ENCODE results near the gene PRKCA. TPM values are rescaled to one million over a fixed set of nuclear protein-coding genes. Genes with fewer than 3 reads are reported as not detected.

PRKCA gene
- total RNA-seq, 1 experiment from 2014 or later, result 29.5 TPM

- Mint-ChIP-seq H3K27me3 (ENCODE audit: low read depth) (no peaks in the 10 kb centered on the region), H3K9me3 (peaks cover 5% of the 10 kb centered on the region), H3K27ac (no peak overlapping the region), H3K4me1 (peaks cover 15% of the 10 kb centered on the region), H3K36me3 (peaks cover 4% of the 10 kb centered on the region; the same call in 1 of the 2 replicates), H3K4me3 (no peak overlapping the region)
- CTCF ChIA-PET, result no interaction called here
- POLR2A ChIA-PET, result no interaction called here
- DNase-seq (ENCODE audit: low spot score) (no peak), ATAC-seq (no peak)
- TF ChIP-seq CTCF (IDR thresholded peaks at IDR 0.05) (no peak), NFATC4 (CRISPR knock-in tag; IDR thresholded peaks at IDR 0.05) (no peak), AFF4 (CRISPR knock-in tag; IDR thresholded peaks at IDR 0.05; ENCODE audit: borderline replicate concordance) (no peak), IRF1 (CRISPR knock-in tag; IDR thresholded peaks at IDR 0.05) (no peak), RORB (CRISPR knock-in tag; IDR thresholded peaks at IDR 0.05) (no peak), ZNF416 (CRISPR knock-in tag; IDR thresholded peaks at IDR 0.05) (no peak)
Measured at GRCh38 chr17:66752411-66752810, 450.0 kb downstream of the PRKCA start.

- no peak for ATAC-seq
- Mint-ChIP-seq H3K4me1 (peaks cover 9% of the 10 kb centered on the region), H3K27me3 (ENCODE audit: low read depth) (no peaks in the 10 kb centered on the region), H3K27ac (no peak overlapping the region; the same call in 1 of the 2 replicates), H3K36me3 (peaks cover 4% of the 10 kb centered on the region; the same call in 1 of the 2 replicates), H3K4me3 (no peak overlapping the region), H3K9me3 (peaks cover 7% of the 10 kb centered on the region)
- POLR2A ChIA-PET, result no interaction called here
- DNase-seq (ENCODE audit: low spot score), result no peak
- CTCF ChIA-PET, result no interaction called here
- TF ChIP-seq FOXP1 (CRISPR knock-in tag; IDR thresholded peaks at IDR 0.05; ENCODE audit: borderline replicate concordance), result no peak
- no peak for TF ChIP-seq MXD4 (CRISPR knock-in tag; IDR thresholded peaks at IDR 0.05; ENCODE audit: borderline replicate concordance)
- no peak for TF ChIP-seq ZNF416 (CRISPR knock-in tag; IDR thresholded peaks at IDR 0.05)
- TF ChIP-seq NFE2L1 (CRISPR knock-in tag; IDR thresholded peaks at IDR 0.05), result no peak
- no peak for TF ChIP-seq ZSCAN18 (CRISPR knock-in tag; IDR thresholded peaks at IDR 0.05)
- TF ChIP-seq TCF7 (CRISPR knock-in tag; IDR thresholded peaks at IDR 0.05; ENCODE audit: low read depth), result no peak
- TF ChIP-seq NFYB (CRISPR knock-in tag; conservative IDR thresholded peaks at IDR 0.05; ENCODE audit: low read depth), result no peak
- no peak for TF ChIP-seq PRDM15 (CRISPR knock-in tag; IDR thresholded peaks at IDR 0.05)
- TF ChIP-seq CTCF (IDR thresholded peaks at IDR 0.05), result no peak
- no peak for TF ChIP-seq MYBL2 (CRISPR knock-in tag; IDR thresholded peaks at IDR 0.05)
- TF ChIP-seq GABPB1 (CRISPR knock-in tag; IDR thresholded peaks at IDR 0.05), result no peak
- no peak for TF ChIP-seq ZNF281 (CRISPR knock-in tag; IDR thresholded peaks at IDR 0.05)
- no peak for TF ChIP-seq ZBTB21 (CRISPR knock-in tag; IDR thresholded peaks at IDR 0.05; ENCODE audit: borderline replicate concordance)
Measured at GRCh38 chr17:66753126-66753920, 450.9 kb downstream of the PRKCA start.

Data from WTC11 (cell line).